GM12801 (cell line): ENCODE measurements around the gene ADM.

ENCODE experiments used
- TF ChIP-seq, protein P1 (sequence below): IDR thresholded peaks from one replicate; pipeline ENCODE4 v1.5.1; 2011; ENCODE audit warnings: control low read depth; ENCODE audit not compliant: insufficient read length; ENCODE audit errors: extremely low read depth

ADM gene

DNA sequence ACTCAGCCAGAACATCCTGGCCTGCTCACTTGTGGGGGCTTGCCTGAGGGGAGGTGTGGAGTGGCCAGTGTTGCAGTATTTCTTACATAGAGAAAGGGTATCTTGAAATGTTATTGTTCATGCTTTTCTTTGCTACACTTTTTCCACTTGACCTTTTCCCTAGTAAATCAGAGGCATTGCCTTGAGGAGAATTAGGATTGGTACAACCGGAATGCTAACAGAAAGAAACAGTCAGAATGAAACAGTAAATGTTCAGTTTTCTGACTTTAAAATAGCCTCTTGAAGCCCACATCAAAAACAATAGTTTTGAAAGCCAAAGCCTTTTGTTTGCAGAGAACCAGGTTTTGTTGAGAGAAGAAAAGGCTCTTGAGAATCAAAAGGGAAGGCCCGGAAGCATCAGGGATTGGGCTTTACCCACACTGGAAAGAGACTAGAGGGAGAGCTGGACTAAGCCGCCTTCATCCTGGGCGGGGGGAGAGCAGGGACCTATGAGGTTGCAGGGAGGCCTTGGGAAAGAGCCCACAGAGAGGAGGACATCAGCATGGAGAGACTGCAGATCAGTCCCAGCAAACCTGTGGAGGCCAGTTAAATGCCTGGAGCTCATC, 12.4 kb downstream of the ADM start:
- TF ChIP-seq, protein P1, sequence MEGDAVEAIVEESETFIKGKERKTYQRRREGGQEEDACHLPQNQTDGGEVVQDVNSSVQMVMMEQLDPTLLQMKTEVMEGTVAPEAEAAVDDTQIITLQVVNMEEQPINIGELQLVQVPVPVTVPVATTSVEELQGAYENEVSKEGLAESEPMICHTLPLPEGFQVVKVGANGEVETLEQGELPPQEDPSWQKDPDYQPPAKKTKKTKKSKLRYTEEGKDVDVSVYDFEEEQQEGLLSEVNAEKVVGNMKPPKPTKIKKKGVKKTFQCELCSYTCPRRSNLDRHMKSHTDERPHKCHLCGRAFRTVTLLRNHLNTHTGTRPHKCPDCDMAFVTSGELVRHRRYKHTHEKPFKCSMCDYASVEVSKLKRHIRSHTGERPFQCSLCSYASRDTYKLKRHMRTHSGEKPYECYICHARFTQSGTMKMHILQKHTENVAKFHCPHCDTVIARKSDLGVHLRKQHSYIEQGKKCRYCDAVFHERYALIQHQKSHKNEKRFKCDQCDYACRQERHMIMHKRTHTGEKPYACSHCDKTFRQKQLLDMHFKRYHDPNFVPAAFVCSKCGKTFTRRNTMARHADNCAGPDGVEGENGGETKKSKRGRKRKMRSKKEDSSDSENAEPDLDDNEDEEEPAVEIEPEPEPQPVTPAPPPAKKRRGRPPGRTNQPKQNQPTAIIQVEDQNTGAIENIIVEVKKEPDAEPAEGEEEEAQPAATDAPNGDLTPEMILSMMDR = no peak

DNA sequence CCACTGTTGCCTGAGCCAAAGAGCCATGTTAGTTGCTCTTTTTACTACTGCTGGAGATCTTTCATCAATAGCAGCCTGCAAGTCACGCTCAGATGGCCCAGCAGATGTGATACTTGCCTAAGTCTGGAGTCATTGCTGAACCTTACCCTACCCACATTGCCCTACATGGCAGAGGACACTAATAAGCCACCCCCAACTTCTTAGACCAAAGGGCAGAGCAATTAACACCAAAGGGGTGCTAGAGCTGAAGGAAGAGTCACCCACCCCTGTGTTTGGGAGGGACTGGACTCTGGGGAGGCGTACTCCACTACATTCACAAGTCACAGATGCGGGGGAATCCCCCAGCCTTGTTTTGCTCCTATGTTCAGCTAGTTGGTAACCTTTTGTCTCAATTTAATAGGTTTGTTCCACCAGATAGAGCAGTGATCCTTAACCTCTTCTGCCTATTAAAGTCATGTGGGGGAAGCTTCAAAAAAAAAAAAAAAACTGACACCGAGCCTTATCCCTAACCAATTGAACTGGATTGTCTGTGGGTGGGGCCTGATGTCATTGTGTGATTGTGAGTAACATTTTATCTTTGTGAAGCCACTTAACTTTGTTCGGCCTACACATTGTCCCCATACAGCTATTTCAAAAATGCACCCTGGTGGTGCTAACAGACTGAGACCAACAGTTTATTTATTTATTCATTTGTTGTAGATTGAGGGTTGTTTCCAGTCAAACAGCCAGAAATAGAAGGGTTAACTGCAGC, 13.1 kb downstream of the ADM start:
- TF ChIP-seq, protein P1 = no peak

DNA sequence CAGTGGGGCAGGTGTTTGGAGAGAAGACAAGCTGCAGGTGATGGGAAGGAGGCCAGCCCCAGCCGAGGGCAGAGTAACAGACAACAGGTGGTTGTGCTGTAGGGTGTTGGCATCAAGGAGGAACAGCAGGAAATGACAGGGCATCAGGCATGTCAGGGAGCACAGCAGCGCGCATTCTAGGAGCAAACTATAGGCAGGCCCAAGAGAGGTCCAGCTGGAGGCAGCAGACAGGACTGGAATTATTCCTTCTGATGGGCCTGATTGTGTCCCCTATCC, 13.6 kb downstream of the ADM start:
- TF ChIP-seq, protein P1 = no peak

DNA sequence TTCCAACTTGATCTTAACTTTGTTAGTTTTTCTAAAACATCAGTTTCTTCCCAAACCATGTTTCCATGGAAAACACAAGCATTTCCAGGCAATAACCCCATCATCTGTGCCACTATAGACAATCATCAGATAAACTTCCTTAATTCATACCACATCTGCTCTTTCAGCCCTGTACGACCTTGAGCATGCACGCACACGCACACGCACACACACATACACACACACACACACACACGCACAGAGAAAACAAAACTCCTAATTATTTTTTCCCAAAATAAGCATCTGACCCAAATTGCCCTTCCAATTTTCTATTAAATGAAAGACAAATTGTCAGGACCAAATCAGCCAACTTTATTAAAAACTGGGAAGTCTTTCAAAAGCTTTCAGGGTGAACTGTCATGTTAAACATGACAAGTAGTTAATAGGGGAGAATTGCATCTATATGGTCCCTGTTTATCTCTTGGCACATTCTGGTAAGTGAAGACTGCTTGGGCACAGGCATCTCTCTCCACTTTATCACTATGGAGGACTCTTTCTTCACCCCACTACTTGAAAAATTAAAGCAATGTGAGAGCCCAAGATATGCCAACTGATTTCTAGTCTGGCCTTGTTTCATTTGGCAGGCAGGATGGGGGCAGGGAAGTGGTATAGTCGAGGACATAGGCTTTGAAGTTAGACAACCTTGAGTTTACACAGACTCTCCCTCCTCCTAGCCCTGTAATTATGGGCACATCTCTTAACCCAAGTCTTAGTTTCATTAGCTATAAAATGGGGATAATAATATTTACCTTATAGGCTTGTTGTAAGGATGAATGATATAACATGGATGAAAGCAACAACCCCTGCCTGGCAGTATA, 15.1 kb downstream of the ADM start:
- TF ChIP-seq, protein P1 = no peak

DNA sequence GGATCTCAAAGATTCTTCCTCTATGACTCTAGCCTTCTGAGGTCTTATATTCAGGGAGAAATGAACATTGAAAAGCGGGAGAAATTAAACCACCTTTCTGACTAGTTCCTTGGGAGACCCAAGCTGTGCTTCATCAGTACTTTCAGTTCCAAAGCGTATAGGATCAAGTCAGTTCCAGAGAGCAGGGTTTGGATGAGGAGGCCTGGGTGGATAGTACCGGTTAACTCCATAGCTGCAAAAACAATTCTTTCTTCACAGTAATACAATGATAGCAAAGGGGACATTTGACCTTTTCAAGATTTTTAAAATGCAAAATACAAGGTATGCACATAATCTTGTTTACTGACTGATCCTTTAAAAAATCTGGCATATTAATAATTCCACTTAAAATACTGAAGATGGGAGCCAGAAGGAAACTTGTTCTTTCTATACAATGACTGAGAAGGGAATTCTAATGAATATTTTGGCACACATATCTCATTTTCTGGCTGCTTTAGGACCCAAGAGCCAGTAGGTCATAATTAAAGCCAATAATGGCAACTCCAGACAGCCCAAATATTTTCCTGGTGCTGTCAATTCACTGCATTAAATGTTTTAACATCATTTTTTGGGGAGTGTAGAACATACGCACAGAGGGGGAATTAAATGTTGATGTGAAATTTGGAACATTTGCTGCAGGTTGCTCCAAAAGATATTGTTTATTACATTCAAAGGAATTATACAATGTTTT, 16.0 kb downstream of the ADM start:
- TF ChIP-seq, protein P1 = no peak

DNA sequence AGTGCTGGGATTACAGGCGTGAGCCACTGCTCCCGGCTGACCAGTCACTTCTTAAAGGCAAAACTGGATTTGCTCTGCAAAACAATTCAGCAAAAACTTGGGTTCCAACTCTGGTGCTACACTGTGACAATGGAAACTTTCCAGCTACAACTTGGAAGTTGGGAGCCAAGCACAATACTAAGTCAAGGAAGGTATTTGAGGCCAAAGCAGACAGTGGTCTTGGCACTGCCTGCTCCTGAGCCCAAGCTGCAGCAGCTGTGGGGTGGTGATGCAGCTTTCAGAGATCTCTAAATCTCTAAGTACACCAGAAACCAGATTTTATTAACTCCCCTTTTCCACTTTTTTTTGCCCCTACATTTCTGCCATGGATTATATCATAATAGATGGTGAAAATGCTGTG, 17.5 kb downstream of the ADM start:
- TF ChIP-seq, protein P1 = no peak
